NCI-H2029 (cell line): Measurements from ENCODE around the gene PATE2.

Experiments used
- DNase-seq: peaks from one replicate; lab custom pipeline; 2025; lab: John Stamatoyannopoulos, UW

Gene PATE2

GRCh38 chr11:125778728-125779127, at the start of gene PATE2:
PATE2 (minus strand) TSS chr11:125778828; CDS start chr11:125778773, 55 bp downstream.
- no peak for DNase-seq

DNA sequence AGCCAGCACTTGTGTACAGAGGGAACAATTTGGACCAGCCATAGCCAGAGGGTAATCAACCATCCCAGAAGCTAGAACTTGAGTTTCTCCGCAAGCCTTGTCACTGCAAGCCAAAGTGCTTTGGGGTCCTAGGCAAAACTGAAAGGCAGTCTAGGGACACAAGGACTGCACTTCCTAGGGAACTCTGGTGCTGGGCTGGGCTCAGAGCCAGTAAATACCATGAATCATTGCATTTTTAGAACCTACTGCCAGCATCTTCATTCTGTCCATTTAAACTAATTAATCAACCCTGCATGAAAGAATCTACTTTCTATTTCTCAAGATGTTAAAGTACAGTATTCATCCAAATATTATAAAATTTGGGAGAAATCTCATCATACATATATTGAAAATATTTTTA, 29.3 kb upstream of the PATE2 start:
- DNase-seq: no peak

DNA sequence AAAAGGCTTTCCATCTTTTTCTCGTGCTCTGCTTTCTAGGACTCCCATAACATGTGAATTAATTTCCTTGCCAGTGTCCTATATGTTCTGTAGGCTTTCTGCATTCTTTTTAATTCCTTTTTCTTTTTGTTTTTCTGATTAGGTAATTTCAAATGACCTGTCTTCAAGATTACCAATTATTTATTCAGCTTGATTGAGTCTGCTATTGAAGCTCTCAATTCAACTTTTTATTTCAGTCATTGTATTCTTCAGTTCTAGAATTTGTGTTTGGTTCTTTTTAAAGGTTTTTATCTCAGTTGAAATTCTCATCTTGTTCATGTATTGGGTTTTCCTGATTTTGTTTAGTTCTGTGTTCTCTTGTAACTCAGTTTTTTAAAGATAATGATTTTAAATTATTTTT, 23.8 kb upstream of the PATE2 start:
- DNase-seq: no peak

- DNase-seq: no peak
Observed at GRCh38 chr11:125799808-125800207, 21.2 kb upstream of the PATE2 start.

GRCh38 chr11:125797641-125798040, 19.0 kb upstream of the PATE2 start:
- no peak for DNase-seq

GRCh38 chr11:125790825-125791224, 12.2 kb upstream of the PATE2 start:
- DNase-seq: no peak

- DNase-seq: no peak
Observed at GRCh38 chr11:125787827-125788226, 9.2 kb upstream of the PATE2 start, which contains the start of gene PATE3. PATE3 (plus strand) TSS chr11:125788127; CDS start chr11:125788152, 25 bp downstream.

GRCh38 chr11:125784678-125785077, 6.0 kb upstream of the PATE2 start:
- no peak for DNase-seq

GRCh38 chr11:125777309-125777708, 1.3 kb downstream of the PATE2 start:
- peak; percentile 25 for DNase-seq

- no peak for DNase-seq
Observed at GRCh38 chr11:125773516-125773915, 5.1 kb downstream of the PATE2 start.

- no peak for DNase-seq
Observed at GRCh38 chr11:125772834-125773505, 5.7 kb downstream of the PATE2 start.

- no peak for DNase-seq
Observed at GRCh38 chr11:125770583-125770982, 8.0 kb downstream of the PATE2 start.

- no peak for DNase-seq
Observed at GRCh38 chr11:125768336-125769046, 10.1 kb downstream of the PATE2 start.

DNA sequence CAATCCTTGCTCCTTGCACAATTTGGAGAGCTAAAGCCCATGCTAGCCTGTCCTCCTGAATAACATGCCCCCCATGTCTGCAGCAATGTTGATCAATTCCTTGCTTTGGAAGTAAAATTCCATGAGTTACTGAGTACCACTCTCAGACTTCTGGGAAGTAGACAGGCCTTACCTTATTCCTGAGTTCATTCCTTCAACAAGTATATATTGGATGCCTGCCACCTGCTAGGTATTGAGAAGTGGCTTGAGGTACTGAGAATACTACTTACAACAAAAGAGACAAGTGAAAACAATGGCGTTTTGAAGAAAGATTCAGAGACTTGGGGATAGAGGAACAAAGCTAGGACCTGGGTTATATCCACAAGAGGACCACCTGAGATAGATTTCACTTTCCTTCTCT, 12.4 kb downstream of the PATE2 start:
- DNase-seq: no peak

DNA sequence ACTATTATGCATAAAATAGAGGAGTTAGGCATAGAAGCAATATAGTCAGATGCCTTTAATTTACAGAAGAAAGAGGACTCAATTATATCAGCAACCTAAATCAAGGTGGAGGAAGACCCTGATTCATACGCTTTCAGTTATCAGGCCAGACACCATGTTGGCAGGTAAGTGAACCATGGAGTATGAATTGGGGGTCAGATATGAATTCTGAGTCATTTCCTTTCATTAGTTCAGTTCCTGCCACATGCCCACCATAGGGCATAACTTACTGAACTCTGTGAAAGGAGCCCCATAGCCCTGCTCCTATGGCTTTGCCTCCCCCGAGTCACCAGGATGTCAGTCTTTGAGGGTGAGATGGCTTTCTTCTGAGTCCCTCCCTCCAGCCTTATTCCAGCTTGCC, 15.1 kb downstream of the PATE2 start:
- DNase-seq: no peak

DNA sequence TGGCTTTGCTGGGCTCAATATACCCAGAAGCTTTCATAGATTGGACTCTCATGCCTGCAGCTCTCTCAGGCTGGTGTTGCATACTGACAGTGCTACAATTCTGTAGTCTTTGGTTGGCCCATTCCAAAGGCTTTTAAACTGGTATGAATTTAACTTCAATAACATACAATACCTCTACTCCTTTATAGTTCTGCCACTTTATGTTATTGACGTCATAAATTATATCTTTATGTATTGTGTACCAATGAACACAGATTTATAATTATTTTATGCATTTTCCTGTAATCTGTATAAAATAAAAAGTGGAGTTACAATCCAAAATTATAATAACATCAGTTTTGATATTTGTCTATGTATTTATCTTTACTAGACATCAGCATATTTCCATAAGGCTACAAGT, 16.2 kb downstream of the PATE2 start:
- DNase-seq: no peak

DNA sequence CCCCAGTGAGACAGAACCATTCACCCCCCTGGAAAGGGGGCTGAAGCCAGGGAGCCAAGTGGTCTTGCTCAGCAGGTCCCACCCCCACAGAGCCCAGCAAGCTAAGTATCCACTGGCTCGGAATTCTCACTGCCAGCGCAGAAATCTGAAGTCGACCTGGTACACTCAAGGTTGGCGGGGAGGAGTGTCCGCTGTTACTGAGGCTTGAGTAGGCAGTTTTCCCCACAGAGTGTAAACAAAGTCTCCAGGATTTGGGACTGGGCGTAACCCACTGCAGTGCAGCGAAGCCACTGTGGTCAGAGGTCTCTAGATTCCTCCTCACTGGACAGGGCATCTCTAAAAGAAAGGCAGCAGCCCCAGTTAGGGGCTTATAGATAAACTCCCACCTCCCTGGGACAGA, 22.6 kb downstream of the PATE2 start:
- DNase-seq: no peak

- DNase-seq: no peak
Observed at GRCh38 chr11:125750629-125751028, 28.0 kb downstream of the PATE2 start.

DNA sequence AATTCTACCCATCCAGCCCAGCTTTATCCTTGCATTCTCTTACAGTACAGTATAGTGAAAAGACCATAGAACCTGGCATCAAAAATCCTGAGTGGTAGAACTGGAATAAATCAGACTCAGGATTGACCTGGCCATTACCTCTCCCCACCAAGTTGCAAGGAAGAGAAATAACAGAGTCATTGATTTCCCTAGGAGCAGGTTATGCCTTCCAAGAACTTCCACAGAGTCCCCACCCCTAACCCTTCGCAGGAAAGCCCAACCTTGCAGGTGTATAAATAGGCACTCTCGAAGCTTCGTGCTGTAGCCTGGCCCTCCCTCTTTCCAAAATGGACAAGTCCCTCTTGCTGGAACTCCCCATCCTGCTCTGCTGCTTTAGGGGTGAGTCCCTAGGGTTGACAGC, 32.6 kb downstream of the PATE2 start, which contains the start of gene PATE1:
Gene PATE1, plus strand, starts transcription at position 301 of the 400 bp plus-strand sequence. Its CDS starts 26 bp downstream, at position 327.
- no peak for DNase-seq

DNA sequence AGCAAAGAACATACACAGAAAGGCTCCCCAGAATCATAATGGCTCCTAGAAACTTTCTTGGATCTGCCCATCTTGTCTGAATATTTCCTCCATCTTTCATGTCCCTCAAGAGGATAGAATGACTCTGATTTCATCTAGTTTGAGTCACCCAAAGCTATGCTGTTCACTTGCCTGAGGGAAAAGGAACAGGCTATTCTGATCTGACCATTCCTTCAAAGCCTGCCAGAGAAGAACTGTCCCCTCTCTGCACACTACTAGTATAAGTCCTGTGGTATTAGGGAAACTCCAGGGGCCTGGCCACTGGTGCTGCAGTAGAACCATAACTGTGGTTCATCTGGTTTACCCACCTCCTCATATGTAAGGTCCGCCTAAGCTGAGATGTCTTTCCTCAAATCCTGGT, 34.9 kb downstream of the PATE2 start:
- no peak for DNase-seq

- DNase-seq: no peak
Observed at GRCh38 chr11:125740617-125741016, 38.0 kb downstream of the PATE2 start.

- DNase-seq: no peak
Observed at GRCh38 chr11:125728969-125729368, 49.7 kb downstream of the PATE2 start.
